ENCODE results near the gene C19orf81.

C19orf81 gene

DNA sequence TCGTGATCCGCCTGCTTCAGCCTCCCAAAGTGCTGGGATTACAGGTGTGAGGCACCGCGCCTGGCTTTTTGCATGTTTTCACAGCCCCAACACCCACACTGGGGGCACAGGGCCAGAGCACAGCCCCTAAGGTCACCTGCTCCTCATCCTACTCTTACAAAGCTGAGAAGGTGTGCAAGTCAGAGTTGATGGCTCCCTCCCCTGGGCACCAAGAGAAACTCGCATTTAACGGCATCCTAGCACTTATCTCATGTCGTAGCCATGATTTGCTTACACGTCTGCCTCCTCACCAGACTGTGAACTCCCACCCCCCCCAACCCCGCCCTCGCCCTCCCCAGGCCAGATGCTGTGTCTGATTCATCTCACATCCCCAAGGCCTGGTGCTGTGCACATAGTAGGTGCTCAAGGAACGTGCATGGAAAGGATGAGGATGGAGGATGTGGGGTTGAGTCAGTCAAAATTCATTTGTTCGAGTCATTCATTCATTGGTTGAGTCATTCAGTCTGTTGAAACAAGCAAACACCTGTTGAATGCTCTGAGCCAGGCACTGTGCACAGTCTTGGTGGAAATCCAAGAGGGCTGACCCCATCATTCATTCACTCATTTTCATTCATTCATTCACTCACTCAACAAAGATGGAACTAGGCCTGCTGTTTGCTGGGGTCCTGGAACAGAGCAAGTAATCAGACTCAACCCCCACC lies 59.1 kb downstream of the C19orf81 start:
- no peak overlapping the region for H3K4me3 ChIP-seq (ENCODE audit: low read depth in 1 of 2, low read length in 2 of 2)
- no peaks in the 10 kb centered on the region for H3K36me3 ChIP-seq (ENCODE audit: insufficient read depth, low read length)
- H3K4me2 ChIP-seq (ENCODE audit: insufficient read depth, low read length) = no peak overlapping the region
- ATAC-seq (ENCODE audit: insufficient read depth, low read depth) (no peak), DNase-seq (no peak)
- no peaks in the 10 kb centered on the region for H3K79me2 ChIP-seq (ENCODE audit: insufficient read depth, low read length)
- H3K9ac ChIP-seq (ENCODE audit: low read depth, low read length) = no peak overlapping the region
- H3K27ac ChIP-seq (ENCODE audit: low read length) = no peak overlapping the region
- no peaks in the 10 kb centered on the region for H4K20me1 ChIP-seq (ENCODE audit: insufficient read depth, low read length)
- no peak for TF ChIP-seq CTCF (IDR thresholded peaks at IDR 0.05; ENCODE audit: borderline replicate concordance, extremely low read depth, low read length, poor library complexity, severe bottlenecking)
- TF ChIP-seq EZH2 (IDR thresholded peaks at IDR 0.05; ENCODE audit: borderline replicate concordance, low read depth, low read length, severe bottlenecking) = no peak
- peaks cover 5% of the 10 kb centered on the region for H3K4me1 ChIP-seq (ENCODE audit: insufficient read depth, low read length)
- H3K27me3 ChIP-seq (ENCODE audit: insufficient read depth, low read length, poor library complexity) = no peaks in the 10 kb centered on the region
- H2AFZ ChIP-seq (ENCODE audit: low read depth, low read length) = no peak overlapping the region
- no peaks in the 10 kb centered on the region for H3K9me3 ChIP-seq (ENCODE audit: insufficient read depth, low read length, severe bottlenecking)

All from DND-41 (cell line).